OCI-LY1 (cell line): ENCODE results near the gene CHST15.

Source experiments
- H2AFZ ChIP-seq: fragments of 200-600 bp; sonication (generic), shearing (Covaris generic); 2 replicates; pipeline ENCODE4 v1.6.0; 2014; ENCODE audit warnings: antibody characterized with exemption, mild to moderate bottlenecking, low read length
- H3F3A ChIP-seq: fragments of 200-600 bp; sonication (generic), shearing (Covaris generic); 2 replicates; pipeline ENCODE4 v1.6.0; 2014; ENCODE audit warnings: mild to moderate bottlenecking, antibody characterized with exemption, low read length, moderate library complexity; ENCODE audit not compliant: insufficient read depth
- H3K27ac ChIP-seq: fragments of 200-600 bp; sonication (generic); 2 replicates; pipeline ENCODE4 v1.5.1; 2014; ENCODE audit warnings: low read length, mixed run types, mild to moderate bottlenecking, low read depth; ENCODE audit not compliant: poor library complexity, severe bottlenecking
- H3K27me3 ChIP-seq: fragments of 200-600 bp; sonication (generic); 2 replicates; pipeline ENCODE4 v1.6.0; 2014; ENCODE audit warnings: antibody characterized with exemption, mild to moderate bottlenecking, low read length, moderate library complexity; ENCODE audit not compliant: insufficient read depth
- H3K36me3 ChIP-seq: fragments of 200-600 bp; sonication (generic); 2 replicates; pipeline ENCODE4 v1.6.1; 2014; ENCODE audit warnings: mild to moderate bottlenecking, antibody characterized with exemption, low read length, moderate library complexity, mixed read lengths; ENCODE audit not compliant: insufficient read depth
- H3K4me1 ChIP-seq: fragments of 200-600 bp; sonication (generic); 2 replicates; pipeline ENCODE4 v1.5.1; 2014; ENCODE audit warnings: mild to moderate bottlenecking, low read length, moderate library complexity; ENCODE audit not compliant: insufficient read depth, severe bottlenecking
- H3K4me2 ChIP-seq: fragments of 200-600 bp; sonication (generic), shearing (Covaris generic); 2 replicates; pipeline ENCODE4 v1.6.1; 2014; ENCODE audit warnings: low read length
- H3K4me3 ChIP-seq: fragments of 200-600 bp; sonication (generic); 2 replicates; pipeline ENCODE4 v1.5.1; 2014; ENCODE audit warnings: low read length, low read depth, mild to moderate bottlenecking, mixed read lengths; ENCODE audit not compliant: poor library complexity, severe bottlenecking
- H3K79me2 ChIP-seq: fragments of 200-600 bp; shearing (Covaris generic); 2 replicates; pipeline ENCODE4 v1.6.1; 2016; ENCODE audit warnings: mixed run types, low read length, mixed read lengths; ENCODE audit not compliant: insufficient read depth
- H3K9ac ChIP-seq: fragments of 200-600 bp; sonication (generic), shearing (Covaris generic); 2 replicates; pipeline ENCODE4 v1.6.1; 2014; ENCODE audit warnings: mild to moderate bottlenecking, low read length, mixed read lengths
- H3K9me2 ChIP-seq: fragments of 200-600 bp; sonication (generic), shearing (Covaris generic); 2 replicates; pipeline ENCODE4 v1.6.1; 2014; ENCODE audit warnings: low read depth, mild to moderate bottlenecking, low read length, mixed read lengths
- H3K9me3 ChIP-seq: fragments of 200-600 bp; shearing (Covaris generic); 2 replicates; pipeline ENCODE4 v1.6.1; 2014; ENCODE audit warnings: low read length, mixed read lengths
- H4K20me1 ChIP-seq: fragments of 200-600 bp; sonication (generic), shearing (Covaris generic); 2 replicates; pipeline ENCODE4 v1.6.0; 2016; ENCODE audit warnings: mild to moderate bottlenecking, low read length; ENCODE audit not compliant: insufficient read depth
- EZH2 ChIP-seq: fragments of 200-600 bp; sonication (generic), shearing (Covaris generic); IDR thresholded peaks from 2 replicates; pipeline ENCODE4 v1.8.0; 2017; ENCODE audit warnings: borderline replicate concordance, mixed run types, mild to moderate bottlenecking, antibody characterized with exemption, low read length, moderate library complexity, mixed read lengths
- TF ChIP-seq, protein P1 (sequence below): fragments of 200-600 bp; sonication (generic), shearing (Covaris generic); IDR thresholded peaks from 2 replicates; pipeline ENCODE4 v1.5.1; 2017; ENCODE audit warnings: mild to moderate bottlenecking, antibody characterized with exemption, low read length, moderate library complexity, mixed read lengths

Gene CHST15

GRCh38 chr10:124059551-124059950, 33.8 kb downstream of the CHST15 start:
- H3K9ac ChIP-seq: no peak overlapping the region
- no peak overlapping the region for H3K4me2 ChIP-seq
- no peaks in the 10 kb centered on the region for H3K79me2 ChIP-seq
- no peaks in the 10 kb centered on the region for H3K9me3 ChIP-seq
- H3F3A ChIP-seq: peaks cover 4% of the 10 kb centered on the region; the same call in 1 of the 2 replicates
- H3K27ac ChIP-seq: peak overlapping the region; percentile 26
- peaks cover 60% of the 10 kb centered on the region for H3K4me1 ChIP-seq
- no peaks in the 10 kb centered on the region for H3K27me3 ChIP-seq
- no peak overlapping the region for H3K4me3 ChIP-seq
- no peak for TF ChIP-seq EZH2
- TF ChIP-seq, protein P1, sequence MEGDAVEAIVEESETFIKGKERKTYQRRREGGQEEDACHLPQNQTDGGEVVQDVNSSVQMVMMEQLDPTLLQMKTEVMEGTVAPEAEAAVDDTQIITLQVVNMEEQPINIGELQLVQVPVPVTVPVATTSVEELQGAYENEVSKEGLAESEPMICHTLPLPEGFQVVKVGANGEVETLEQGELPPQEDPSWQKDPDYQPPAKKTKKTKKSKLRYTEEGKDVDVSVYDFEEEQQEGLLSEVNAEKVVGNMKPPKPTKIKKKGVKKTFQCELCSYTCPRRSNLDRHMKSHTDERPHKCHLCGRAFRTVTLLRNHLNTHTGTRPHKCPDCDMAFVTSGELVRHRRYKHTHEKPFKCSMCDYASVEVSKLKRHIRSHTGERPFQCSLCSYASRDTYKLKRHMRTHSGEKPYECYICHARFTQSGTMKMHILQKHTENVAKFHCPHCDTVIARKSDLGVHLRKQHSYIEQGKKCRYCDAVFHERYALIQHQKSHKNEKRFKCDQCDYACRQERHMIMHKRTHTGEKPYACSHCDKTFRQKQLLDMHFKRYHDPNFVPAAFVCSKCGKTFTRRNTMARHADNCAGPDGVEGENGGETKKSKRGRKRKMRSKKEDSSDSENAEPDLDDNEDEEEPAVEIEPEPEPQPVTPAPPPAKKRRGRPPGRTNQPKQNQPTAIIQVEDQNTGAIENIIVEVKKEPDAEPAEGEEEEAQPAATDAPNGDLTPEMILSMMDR: peak; percentile 32
- no peak overlapping the region for H2AFZ ChIP-seq
- H3K36me3 ChIP-seq: no peaks in the 10 kb centered on the region
- no peaks in the 10 kb centered on the region for H4K20me1 ChIP-seq
- no peaks in the 10 kb centered on the region for H3K9me2 ChIP-seq

GRCh38 chr10:124058346-124059003, 34.9 kb downstream of the CHST15 start:
- no peaks in the 10 kb centered on the region for H3K27me3 ChIP-seq
- H3K9me2 ChIP-seq: no peaks in the 10 kb centered on the region
- no peak overlapping the region for H3K9ac ChIP-seq
- TF ChIP-seq, protein P1: no peak
- H3K9me3 ChIP-seq: no peaks in the 10 kb centered on the region
- H3K36me3 ChIP-seq: no peaks in the 10 kb centered on the region
- H4K20me1 ChIP-seq: no peaks in the 10 kb centered on the region
- no peak overlapping the region for H3K27ac ChIP-seq
- H2AFZ ChIP-seq: no peak overlapping the region
- H3K4me2 ChIP-seq: no peak overlapping the region
- peaks cover 58% of the 10 kb centered on the region for H3K4me1 ChIP-seq
- H3F3A ChIP-seq: no peaks in the 10 kb centered on the region
- no peak overlapping the region for H3K4me3 ChIP-seq
- no peaks in the 10 kb centered on the region for H3K79me2 ChIP-seq

DNA sequence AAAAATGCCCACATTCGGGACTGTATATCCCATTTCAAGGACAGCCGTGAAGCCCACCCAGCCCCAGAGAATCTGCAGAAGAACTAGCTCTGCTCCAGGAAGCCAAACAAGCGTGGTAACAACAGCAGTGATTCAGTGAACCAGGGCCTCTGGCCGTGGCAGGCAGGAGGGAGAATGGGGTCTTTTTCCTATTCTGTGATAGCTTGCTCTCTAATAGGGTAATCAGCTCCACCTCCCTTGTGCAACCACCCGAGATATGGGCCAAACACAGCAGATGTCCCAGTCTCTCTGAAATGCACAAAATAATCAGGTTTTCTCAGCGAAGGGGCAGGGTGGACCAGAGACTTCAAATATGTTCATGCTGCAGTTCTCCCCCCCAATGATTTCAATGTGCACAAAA, 35.8 kb downstream of the CHST15 start:
- H3K4me1 ChIP-seq: peaks cover 50% of the 10 kb centered on the region
- H3K9ac ChIP-seq: no peak overlapping the region
- H2AFZ ChIP-seq: no peak overlapping the region
- H3K4me2 ChIP-seq: no peak overlapping the region
- no peaks in the 10 kb centered on the region for H3K9me2 ChIP-seq
- H3K27ac ChIP-seq: no peak overlapping the region
- no peak overlapping the region for H3K4me3 ChIP-seq
- H4K20me1 ChIP-seq: no peaks in the 10 kb centered on the region
- H3K79me2 ChIP-seq: no peaks in the 10 kb centered on the region
- no peaks in the 10 kb centered on the region for H3F3A ChIP-seq
- no peaks in the 10 kb centered on the region for H3K9me3 ChIP-seq
- H3K36me3 ChIP-seq: no peaks in the 10 kb centered on the region
- H3K27me3 ChIP-seq: no peaks in the 10 kb centered on the region
- TF ChIP-seq, protein P1: no peak
- no peak for TF ChIP-seq EZH2
